MM.1S (cell line): ENCODE measurements around the gene ZNF101.

Source experiments
- DNase-seq: peaks from one replicate; pipeline ENCODE4 v3.0.0-alpha.2; 2015
- H2AFZ ChIP-seq: fragments of 300-600 bp; sonication (generic); 2 replicates; pipeline ENCODE4 v1.6.0; 2016; ENCODE audit warnings: antibody characterized with exemption, low read length
- H3F3A ChIP-seq: fragments of 300-600 bp; sonication (generic); 2 replicates; pipeline ENCODE4 v1.6.1; 2016; ENCODE audit warnings: mild to moderate bottlenecking, antibody characterized with exemption, low read length, moderate library complexity, mixed read lengths; ENCODE audit not compliant: insufficient read depth
- H3K27ac ChIP-seq: fragments of 300-600 bp; sonication (generic); 2 replicates; pipeline ENCODE4 v1.5.1; 2016; ENCODE audit warnings: mild to moderate bottlenecking, low read length
- H3K27me3 ChIP-seq: fragments of 300-600 bp; sonication (generic); replicated peaks from 2 replicates; pipeline ENCODE4 v1.6.0; 2016; ENCODE audit warnings: low read length; ENCODE audit not compliant: insufficient read depth
- H3K36me3 ChIP-seq: fragments of 300-600 bp; sonication (generic); replicated peaks from 2 replicates; pipeline ENCODE4 v1.6.1; 2016; ENCODE audit warnings: mild to moderate bottlenecking, low read length, mixed read lengths; ENCODE audit not compliant: insufficient read depth
- H3K4me1 ChIP-seq: fragments of 300-600 bp; sonication (generic); 2 replicates; pipeline ENCODE4 v1.6.1; 2016; ENCODE audit warnings: low read length, mixed read lengths
- H3K4me2 ChIP-seq: fragments of 300-600 bp; sonication (generic); 2 replicates; pipeline ENCODE4 v1.6.0; 2016; ENCODE audit warnings: low read depth, low read length
- H3K4me3 ChIP-seq: fragments of 300-600 bp; sonication (generic); 2 replicates; pipeline ENCODE4 v1.5.1; 2016; ENCODE audit warnings: low read length, mixed read lengths
- H3K79me2 ChIP-seq: fragments of 300-600 bp; sonication (generic); 2 replicates; pipeline ENCODE4 v1.6.1; 2016; ENCODE audit warnings: mixed run types, low read length, mixed read lengths
- H3K9ac ChIP-seq: fragments of 300-600 bp; sonication (generic); 2 replicates; pipeline ENCODE4 v1.6.1; 2016; ENCODE audit warnings: low read length, mixed read lengths
- H3K9me2 ChIP-seq: fragments of 300-600 bp; sonication (generic); replicated peaks from 2 replicates; pipeline ENCODE4 v1.6.1; 2016; ENCODE audit warnings: mild to moderate bottlenecking, low read length, mixed read lengths; ENCODE audit not compliant: insufficient read depth
- H3K9me3 ChIP-seq: fragments of 300-600 bp; sonication (generic); replicated peaks from 2 replicates; pipeline ENCODE4 v1.6.1; 2016; ENCODE audit warnings: mild to moderate bottlenecking, low read length, mixed read lengths; ENCODE audit not compliant: insufficient read depth
- H4K20me1 ChIP-seq: fragments of 300-600 bp; sonication (generic); 2 replicates; pipeline ENCODE4 v1.6.1; 2016; ENCODE audit warnings: mild to moderate bottlenecking, low read length, moderate library complexity, mixed read lengths; ENCODE audit not compliant: insufficient read depth
- EZH2 ChIP-seq: fragments of 300-600 bp; sonication (generic); optimal IDR thresholded peaks from 2 replicates; pipeline ENCODE3; 2017; ENCODE audit warnings: low read depth, mild to moderate bottlenecking, antibody characterized with exemption, low read length, mixed read lengths
- EZH2phosphoT487 ChIP-seq: fragments of 300-600 bp; sonication (generic); IDR thresholded peaks from 2 replicates; pipeline ENCODE4 v1.6.1; 2018; ENCODE audit warnings: antibody characterized with exemption, low read length
- TF ChIP-seq, protein P1 (sequence below): fragments of 300-600 bp; sonication (generic); IDR thresholded peaks from 2 replicates; pipeline ENCODE4 v1.5.1; 2016; ENCODE audit warnings: antibody characterized with exemption, low read length, mixed read lengths

Gene ZNF101

DNA sequence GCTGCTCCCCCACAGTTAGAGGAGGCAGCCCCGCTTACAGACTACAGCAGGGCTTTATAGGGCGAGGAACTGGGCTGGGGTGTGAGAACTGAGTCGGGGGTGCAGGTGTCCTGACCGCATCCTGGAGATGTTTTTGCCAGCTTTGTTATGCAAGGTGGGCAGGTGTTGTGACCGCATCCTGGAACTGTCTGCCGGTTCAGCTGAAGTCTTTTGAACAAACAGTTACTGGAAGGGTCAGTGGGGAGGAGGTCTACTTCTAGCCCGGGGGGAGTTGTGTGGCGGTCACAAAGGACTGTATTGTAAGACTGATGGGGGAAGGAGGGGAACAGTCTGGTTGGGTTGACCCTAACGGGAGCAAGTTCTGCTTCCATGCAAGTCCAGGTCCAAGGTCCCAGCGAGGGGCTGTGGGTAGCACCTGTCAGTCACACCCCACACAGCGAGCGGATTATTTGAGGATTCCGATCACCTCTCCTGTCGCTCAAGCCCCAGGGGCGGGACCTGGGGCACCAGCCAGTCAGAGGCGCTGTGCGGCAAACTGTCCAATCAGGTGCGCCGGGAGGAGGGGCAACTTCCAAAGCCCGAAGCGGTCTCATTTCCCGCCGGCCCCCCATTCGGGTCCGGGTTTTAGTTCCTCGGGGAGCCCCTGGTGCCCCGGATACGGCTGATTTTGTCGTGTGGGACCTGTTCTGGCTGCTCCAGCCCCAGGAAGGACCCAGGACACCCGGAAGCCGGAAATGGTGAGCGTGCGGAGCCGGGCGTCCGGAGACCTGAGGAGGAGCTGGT, at the start of gene ZNF101:
ZNF101 (plus strand) TSS at position 610 of the 783 bp plus-strand sequence; CDS start at position 735, 125 bp downstream.
- Histone ChIP-seq H3K9me3 (no peaks in the 10 kb centered on the region), H3K27ac (peak within 1 kb of the TSS; percentile 87), H3K79me2 (peaks cover 30% of the 10 kb centered on the region), H3K9me2 (no peaks in the 10 kb centered on the region), H3F3A (peaks cover 13% of the 10 kb centered on the region), H3K27me3 (no peaks in the 10 kb centered on the region), H3K4me2 (peak within 1 kb of the TSS; percentile 85), H3K36me3 (no peaks in the 10 kb centered on the region), H3K9ac (peak within 1 kb of the TSS; percentile 86), H3K4me3 (peak within 1 kb of the TSS; percentile 79), H2AFZ (peak within 1 kb of the TSS; percentile 96), H3K4me1 (peaks cover 3% of the 10 kb centered on the region; the same call in 1 of the 2 replicates), H4K20me1 (no peaks in the 10 kb centered on the region)
- TF ChIP-seq EZH2 (no peak), EZH2phosphoT487 (no peak)
- TF ChIP-seq, protein P1, sequence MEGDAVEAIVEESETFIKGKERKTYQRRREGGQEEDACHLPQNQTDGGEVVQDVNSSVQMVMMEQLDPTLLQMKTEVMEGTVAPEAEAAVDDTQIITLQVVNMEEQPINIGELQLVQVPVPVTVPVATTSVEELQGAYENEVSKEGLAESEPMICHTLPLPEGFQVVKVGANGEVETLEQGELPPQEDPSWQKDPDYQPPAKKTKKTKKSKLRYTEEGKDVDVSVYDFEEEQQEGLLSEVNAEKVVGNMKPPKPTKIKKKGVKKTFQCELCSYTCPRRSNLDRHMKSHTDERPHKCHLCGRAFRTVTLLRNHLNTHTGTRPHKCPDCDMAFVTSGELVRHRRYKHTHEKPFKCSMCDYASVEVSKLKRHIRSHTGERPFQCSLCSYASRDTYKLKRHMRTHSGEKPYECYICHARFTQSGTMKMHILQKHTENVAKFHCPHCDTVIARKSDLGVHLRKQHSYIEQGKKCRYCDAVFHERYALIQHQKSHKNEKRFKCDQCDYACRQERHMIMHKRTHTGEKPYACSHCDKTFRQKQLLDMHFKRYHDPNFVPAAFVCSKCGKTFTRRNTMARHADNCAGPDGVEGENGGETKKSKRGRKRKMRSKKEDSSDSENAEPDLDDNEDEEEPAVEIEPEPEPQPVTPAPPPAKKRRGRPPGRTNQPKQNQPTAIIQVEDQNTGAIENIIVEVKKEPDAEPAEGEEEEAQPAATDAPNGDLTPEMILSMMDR = no peak
- DNase-seq = peak; percentile 97

DNA sequence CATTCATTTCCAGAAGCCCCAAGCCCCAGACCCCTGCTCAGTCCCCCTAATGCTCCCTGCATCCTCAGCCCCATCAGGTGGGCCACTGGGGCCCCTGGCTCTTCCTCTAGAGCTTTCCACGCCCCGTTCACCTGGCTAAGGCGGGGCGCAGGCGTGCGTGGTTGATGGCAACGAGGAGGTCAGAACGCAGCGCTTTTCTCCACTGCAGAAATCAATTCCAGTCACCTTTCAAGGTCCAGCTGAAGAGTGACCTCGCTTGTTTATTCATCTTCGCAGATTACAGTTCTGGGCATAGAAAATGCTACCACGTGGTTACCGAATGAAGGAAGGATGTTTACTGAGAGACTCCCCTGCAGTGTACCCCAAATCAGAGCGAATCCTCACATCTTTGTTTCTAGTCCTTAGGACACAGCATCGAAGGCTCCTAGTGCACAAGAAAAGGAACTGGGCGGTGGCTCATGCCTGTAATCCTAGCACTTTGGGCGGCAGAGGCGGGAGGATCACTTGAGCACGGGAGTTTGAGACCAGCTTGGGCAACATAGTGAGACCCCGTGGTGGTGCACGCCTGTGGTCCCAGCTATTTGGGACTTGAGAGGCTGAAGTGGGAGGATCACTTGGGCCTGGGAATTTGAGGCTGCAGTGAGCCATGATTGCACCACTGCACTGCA, 49.3 kb upstream of the ZNF101 start:
- no peaks in the 10 kb centered on the region for H3K79me2 ChIP-seq
- TF ChIP-seq, protein P1 = no peak
- TF ChIP-seq EZH2phosphoT487 = no peak
- no peak for TF ChIP-seq EZH2
- no peaks in the 10 kb centered on the region for H3K4me1 ChIP-seq
- no peaks in the 10 kb centered on the region for H3K27me3 ChIP-seq
- H3K9me3 ChIP-seq = no peaks in the 10 kb centered on the region
- H3K4me2 ChIP-seq = no peak overlapping the region
- no peak overlapping the region for H2AFZ ChIP-seq
- H3K36me3 ChIP-seq = no peaks in the 10 kb centered on the region
- H3K4me3 ChIP-seq = no peak overlapping the region
- no peaks in the 10 kb centered on the region for H3F3A ChIP-seq
- DNase-seq = no peak
- no peak overlapping the region for H3K9ac ChIP-seq
- no peaks in the 10 kb centered on the region for H3K9me2 ChIP-seq
- no peaks in the 10 kb centered on the region for H4K20me1 ChIP-seq
- no peak overlapping the region for H3K27ac ChIP-seq

DNA sequence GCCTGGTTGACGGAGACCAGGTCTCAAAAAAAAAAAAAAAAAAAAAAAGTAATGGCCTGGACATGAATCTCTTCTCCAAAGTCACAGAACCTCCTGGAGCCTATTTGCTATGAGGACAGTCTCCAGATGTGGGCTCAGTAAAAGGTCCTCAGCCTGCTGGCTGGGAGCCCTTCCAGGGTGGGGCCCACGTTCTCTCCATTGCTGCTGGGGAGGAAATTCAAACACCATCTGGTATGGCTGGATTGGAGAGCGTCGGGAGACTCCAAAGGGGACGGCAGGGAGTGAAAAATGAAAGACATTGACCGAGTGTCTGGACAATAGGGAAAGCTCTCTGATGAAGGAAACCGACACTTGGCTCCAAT, 48.8 kb upstream of the ZNF101 start:
- H3F3A ChIP-seq = no peaks in the 10 kb centered on the region
- H3K27me3 ChIP-seq = no peaks in the 10 kb centered on the region
- no peaks in the 10 kb centered on the region for H3K9me2 ChIP-seq
- H3K9me3 ChIP-seq = no peaks in the 10 kb centered on the region
- H2AFZ ChIP-seq = no peak overlapping the region
- TF ChIP-seq EZH2 = no peak
- TF ChIP-seq EZH2phosphoT487 = no peak
- TF ChIP-seq, protein P1 = no peak
- no peak overlapping the region for H3K4me3 ChIP-seq
- no peaks in the 10 kb centered on the region for H4K20me1 ChIP-seq
- no peak for DNase-seq
- H3K79me2 ChIP-seq = no peaks in the 10 kb centered on the region
- no peak overlapping the region for H3K27ac ChIP-seq
- no peaks in the 10 kb centered on the region for H3K4me1 ChIP-seq
- H3K9ac ChIP-seq = no peak overlapping the region
- no peaks in the 10 kb centered on the region for H3K36me3 ChIP-seq
- H3K4me2 ChIP-seq = no peak overlapping the region
